Gastrocnemius medialis (tissue), 4 donors: Measurements from ENCODE around the gene RAB39A. TPM values are rescaled to one million over a fixed set of nuclear protein-coding genes. Genes with fewer than 3 reads are reported as not detected.

Experiments used
- ATAC-seq, 2 donors: fragments of 150-250 bp; one replicate each; pipeline ENCODE4 v1.9.1; 2016
- DNase-seq, 2 donors: peaks; one replicate each; pipeline ENCODE4 v3.0.0-alpha.2; 2019
- H3K27ac ChIP-seq, 4 donors: fragments of 200-600 bp; sonication (generic); 1 replicate in 1 of 4; 2 replicates in 3 of 4; pipeline ENCODE4 v1.5.1; 2016 to 2018; ENCODE audit warnings: mild to moderate bottlenecking in 2 of 4, moderate library complexity in 1 of 4
- H3K27me3 ChIP-seq, 3 donors: fragments of 200-600 bp; sonication (generic) in 2 of 3; 1 replicate in 1 of 3; 2 replicates in 2 of 3; pipeline versions ENCODE4 v1.5.1 to v1.6.0; 2016 to 2019; ENCODE audit warnings: mild to moderate bottlenecking in 1 of 3, moderate library complexity in 1 of 3
- H3K36me3 ChIP-seq, 2 donors: fragments of 200-600 bp; sonication (generic) in 1 of 2; one replicate each; pipeline ENCODE4 v1.5.1; 2017 to 2018
- H3K4me1 ChIP-seq, 2 donors: fragments of 200-600 bp; sonication (generic) in 1 of 2; one replicate each; pipeline ENCODE4 v1.5.1; 2016 to 2017; ENCODE audit warnings: mild to moderate bottlenecking in 2 of 2
- H3K4me3 ChIP-seq, 4 donors: fragments of 200-600 bp; sonication (generic) in 3 of 4; 1 replicate in 1 of 4; 2 replicates in 3 of 4; pipeline ENCODE4 v1.5.1; 2016 to 2019; ENCODE audit warnings: mild to moderate bottlenecking in 2 of 4
- H3K9me3 ChIP-seq, 3 donors: fragments of 200-600 bp; sonication (generic) in 2 of 3; 1 replicate in 1 of 3; 2 replicates in 2 of 3; pipeline ENCODE4 v1.5.1; 2016 to 2019
- POLR2A ChIP-seq, 2 donors: fragments of 450-650 bp; IDR thresholded peaks; one replicate each; pipeline ENCODE4 v1.6.1; 2017; ENCODE audit warnings: antibody characterized with exemption in 2 of 2, mild to moderate bottlenecking in 2 of 2, moderate library complexity in 2 of 2
- in situ Hi-C, 4 donors: fragments of 200-750 bp; cut with MboI; loops; one replicate each; pipeline versions ENCODE4 v1.15.0 to v1.8.0; 2017; ENCODE audit warnings: low sequenced_read_pairs in 4 of 4
- intact Hi-C: fragments of 100-400 bp; cut with DNase I; formaldehyde crosslinking; loops from one replicate; pipeline ENCODE4 v1.15.1; 2023; ENCODE audit warnings: low total_unique reads
- total RNA-seq, 4 donors: library from RNA; depleted of rRNA; stranded (reverse); fragments of >200 nt; gene quantifications; one replicate each; pipeline versions ENCODE4 v1.1.0 to v1.2.3, GENCODE V29; 2016
- TF ChIP-seq, protein P1 (sequence below), 5 experiments: fragments of 450-650 bp in 3 of 5; fragments of 200-600 bp in 2 of 5; sonication (generic) in 2 of 5; IDR thresholded peaks in 4 of 5; conservative IDR thresholded peaks in 1 of 5; 1 replicate in 4 of 5; 2 replicates in 1 of 5; pipeline ENCODE4 v1.5.1; 2016 to 2019; ENCODE audit warnings: antibody characterized with exemption in 5 of 5, mild to moderate bottlenecking in 3 of 5, moderate library complexity in 3 of 5

RAB39A gene
- total RNA-seq, 4 donors from 2014 or later = 0.22 TPM; not detected in 3

GRCh38 chr11:107957109-107957588 lies 28.9 kb downstream of the RAB39A start:
- DNase-seq (peak; percentile 4 to 52), ATAC-seq (peak; percentile 62 to 73)
- Histone ChIP-seq H3K4me1 (no peaks in the 10 kb centered on the region), H3K27me3 (no peaks in the 10 kb centered on the region), H3K36me3 (no peaks in the 10 kb centered on the region), H3K9me3 (no peaks in the 10 kb centered on the region), H3K27ac (no peak overlapping the region), H3K4me3 (no peak overlapping the region)
- TF ChIP-seq, protein P1, sequence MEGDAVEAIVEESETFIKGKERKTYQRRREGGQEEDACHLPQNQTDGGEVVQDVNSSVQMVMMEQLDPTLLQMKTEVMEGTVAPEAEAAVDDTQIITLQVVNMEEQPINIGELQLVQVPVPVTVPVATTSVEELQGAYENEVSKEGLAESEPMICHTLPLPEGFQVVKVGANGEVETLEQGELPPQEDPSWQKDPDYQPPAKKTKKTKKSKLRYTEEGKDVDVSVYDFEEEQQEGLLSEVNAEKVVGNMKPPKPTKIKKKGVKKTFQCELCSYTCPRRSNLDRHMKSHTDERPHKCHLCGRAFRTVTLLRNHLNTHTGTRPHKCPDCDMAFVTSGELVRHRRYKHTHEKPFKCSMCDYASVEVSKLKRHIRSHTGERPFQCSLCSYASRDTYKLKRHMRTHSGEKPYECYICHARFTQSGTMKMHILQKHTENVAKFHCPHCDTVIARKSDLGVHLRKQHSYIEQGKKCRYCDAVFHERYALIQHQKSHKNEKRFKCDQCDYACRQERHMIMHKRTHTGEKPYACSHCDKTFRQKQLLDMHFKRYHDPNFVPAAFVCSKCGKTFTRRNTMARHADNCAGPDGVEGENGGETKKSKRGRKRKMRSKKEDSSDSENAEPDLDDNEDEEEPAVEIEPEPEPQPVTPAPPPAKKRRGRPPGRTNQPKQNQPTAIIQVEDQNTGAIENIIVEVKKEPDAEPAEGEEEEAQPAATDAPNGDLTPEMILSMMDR (IDR thresholded peaks at IDR 0.05 in 4 of 5, conservative IDR thresholded peaks at IDR 0.05 in 1 of 5) = no peak
- no peak for TF ChIP-seq POLR2A (IDR thresholded peaks at IDR 0.05)
- in situ Hi-C loops = no loop called here
- intact Hi-C loops = no loop called here

DNA sequence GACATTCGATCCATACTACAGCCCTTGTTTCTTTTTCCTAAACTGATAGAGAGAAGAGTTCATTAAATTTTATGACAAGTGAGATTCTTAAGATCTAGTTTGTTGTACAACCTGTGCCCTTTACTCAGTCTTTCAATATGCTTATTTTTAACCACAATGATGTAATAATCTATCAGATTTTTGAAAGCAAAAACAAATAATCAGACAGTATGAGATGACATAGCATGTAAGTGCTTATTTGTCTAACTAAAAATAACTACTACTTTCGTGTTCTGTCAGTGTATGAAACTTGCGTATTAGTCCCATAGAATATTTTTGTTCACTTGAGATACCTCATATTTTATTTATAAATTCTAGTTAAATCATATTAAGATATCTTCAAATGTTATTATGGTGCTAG lies 33.2 kb downstream of the RAB39A start:
- DNase-seq = no peak
- no peak overlapping the region for H3K27ac ChIP-seq
- H3K9me3 ChIP-seq = no peaks in the 10 kb centered on the region
- no peaks in the 10 kb centered on the region for H3K4me1 ChIP-seq
- ATAC-seq = no peak
- in situ Hi-C loops = no loop called here
- H3K27me3 ChIP-seq = no peaks in the 10 kb centered on the region
- H3K36me3 ChIP-seq = no peaks in the 10 kb centered on the region
- intact Hi-C loops = no loop called here
- H3K4me3 ChIP-seq = no peak overlapping the region
- TF ChIP-seq, protein P1 (IDR thresholded peaks at IDR 0.05 in 4 of 5, conservative IDR thresholded peaks at IDR 0.05 in 1 of 5) = no peak

DNA sequence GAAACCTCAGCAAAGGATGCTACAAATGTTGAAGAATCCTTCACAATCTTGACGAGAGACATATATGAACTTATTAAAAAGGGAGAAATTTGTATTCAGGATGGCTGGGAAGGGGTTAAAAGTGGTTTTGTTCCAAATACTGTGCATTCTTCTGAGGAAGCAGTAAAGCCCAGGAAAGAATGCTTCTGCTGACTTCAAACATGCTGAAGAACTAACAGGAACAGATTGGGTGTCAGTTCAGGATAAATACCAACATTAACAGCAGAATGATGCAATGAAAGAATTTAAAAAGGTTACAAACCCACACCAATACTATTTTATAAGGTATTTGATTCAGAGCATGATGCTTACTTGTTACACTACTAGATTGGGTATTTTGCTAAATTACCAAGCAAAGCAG lies 33.9 kb downstream of the RAB39A start:
- DNase-seq = no peak
- H3K36me3 ChIP-seq = no peaks in the 10 kb centered on the region
- in situ Hi-C loops (no loop called here), intact Hi-C loops (no loop called here)
- H3K27ac ChIP-seq = no peak overlapping the region
- no peak overlapping the region for H3K4me3 ChIP-seq
- no peaks in the 10 kb centered on the region for H3K27me3 ChIP-seq
- H3K9me3 ChIP-seq = no peaks in the 10 kb centered on the region
- no peaks in the 10 kb centered on the region for H3K4me1 ChIP-seq
- TF ChIP-seq, protein P1 (IDR thresholded peaks at IDR 0.05 in 4 of 5, conservative IDR thresholded peaks at IDR 0.05 in 1 of 5) = no peak
- no peak for TF ChIP-seq POLR2A (IDR thresholded peaks at IDR 0.05)
- ATAC-seq = no peak

DNA sequence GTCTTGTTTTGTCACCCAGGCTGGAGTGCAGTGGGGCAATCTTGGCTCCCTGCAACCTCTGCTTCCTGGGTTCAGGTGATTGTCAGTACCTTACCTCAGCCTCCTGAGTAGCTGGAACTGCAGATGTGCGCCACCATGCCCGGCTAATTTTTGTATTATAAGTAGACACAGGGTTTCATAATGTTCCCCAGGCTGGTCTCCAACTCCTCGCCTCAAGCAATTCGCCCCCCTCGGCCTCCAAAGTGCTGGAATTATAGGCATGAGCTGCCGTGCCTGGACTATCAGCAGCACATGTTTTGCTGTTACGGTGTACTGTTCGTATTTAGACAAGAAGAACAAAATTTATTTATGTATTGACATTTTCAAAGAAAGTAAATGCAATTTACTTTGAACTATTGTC lies 34.8 kb downstream of the RAB39A start:
- Histone ChIP-seq H3K4me3 (no peak overlapping the region), H3K4me1 (no peaks in the 10 kb centered on the region), H3K27me3 (no peaks in the 10 kb centered on the region), H3K36me3 (no peaks in the 10 kb centered on the region), H3K27ac (no peak overlapping the region), H3K9me3 (no peaks in the 10 kb centered on the region)
- intact Hi-C loops (no loop called here), in situ Hi-C loops (no loop called here)
- TF ChIP-seq POLR2A (IDR thresholded peaks at IDR 0.05) = no peak
- TF ChIP-seq, protein P1 (IDR thresholded peaks at IDR 0.05 in 4 of 5, conservative IDR thresholded peaks at IDR 0.05 in 1 of 5) = no peak
- ATAC-seq (no peak), DNase-seq (no peak)

DNA sequence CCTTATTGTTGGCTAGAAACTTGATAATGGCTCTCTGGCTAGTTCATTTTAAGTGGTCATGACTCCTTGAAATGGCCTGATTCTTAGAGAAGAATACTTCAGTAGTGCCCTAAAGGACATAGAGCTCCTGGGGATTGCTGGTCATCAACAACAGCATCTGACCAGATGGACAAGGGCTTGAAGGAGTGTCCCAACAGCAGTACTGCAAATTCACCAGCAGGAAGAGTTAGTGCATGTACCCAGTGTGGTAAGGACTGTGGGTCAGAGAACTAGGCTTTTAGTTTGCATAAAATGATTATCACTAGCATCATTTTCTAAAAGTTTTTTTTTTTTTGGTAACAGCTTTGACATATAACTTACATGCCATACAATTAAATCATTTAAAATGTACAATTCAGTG lies 41.0 kb downstream of the RAB39A start:
- intact Hi-C loops = no loop called here
- H3K27ac ChIP-seq = no peak overlapping the region
- no peaks in the 10 kb centered on the region for H3K36me3 ChIP-seq
- no peaks in the 10 kb centered on the region for H3K9me3 ChIP-seq
- no peak overlapping the region for H3K4me3 ChIP-seq
- no peaks in the 10 kb centered on the region for H3K4me1 ChIP-seq
- no peak for DNase-seq
- TF ChIP-seq, protein P1 (IDR thresholded peaks at IDR 0.05 in 4 of 5, conservative IDR thresholded peaks at IDR 0.05 in 1 of 5) = no peak
- no peak for TF ChIP-seq POLR2A (IDR thresholded peaks at IDR 0.05)
- no peak for ATAC-seq
- in situ Hi-C loops = no loop called here
- no peaks in the 10 kb centered on the region for H3K27me3 ChIP-seq
